ENCODE results near the gene GLTP. TPM values are rescaled to one million over a fixed set of nuclear protein-coding genes. Genes with fewer than 3 reads are reported as not detected.

The GLTP gene
- total and polyA plus RNA-seq, 2 of the 13 experiments (the other 11 are each of a cell fraction or from before 2014, with no cell fraction given) = 10.7 to 12.9 TPM

DNA sequence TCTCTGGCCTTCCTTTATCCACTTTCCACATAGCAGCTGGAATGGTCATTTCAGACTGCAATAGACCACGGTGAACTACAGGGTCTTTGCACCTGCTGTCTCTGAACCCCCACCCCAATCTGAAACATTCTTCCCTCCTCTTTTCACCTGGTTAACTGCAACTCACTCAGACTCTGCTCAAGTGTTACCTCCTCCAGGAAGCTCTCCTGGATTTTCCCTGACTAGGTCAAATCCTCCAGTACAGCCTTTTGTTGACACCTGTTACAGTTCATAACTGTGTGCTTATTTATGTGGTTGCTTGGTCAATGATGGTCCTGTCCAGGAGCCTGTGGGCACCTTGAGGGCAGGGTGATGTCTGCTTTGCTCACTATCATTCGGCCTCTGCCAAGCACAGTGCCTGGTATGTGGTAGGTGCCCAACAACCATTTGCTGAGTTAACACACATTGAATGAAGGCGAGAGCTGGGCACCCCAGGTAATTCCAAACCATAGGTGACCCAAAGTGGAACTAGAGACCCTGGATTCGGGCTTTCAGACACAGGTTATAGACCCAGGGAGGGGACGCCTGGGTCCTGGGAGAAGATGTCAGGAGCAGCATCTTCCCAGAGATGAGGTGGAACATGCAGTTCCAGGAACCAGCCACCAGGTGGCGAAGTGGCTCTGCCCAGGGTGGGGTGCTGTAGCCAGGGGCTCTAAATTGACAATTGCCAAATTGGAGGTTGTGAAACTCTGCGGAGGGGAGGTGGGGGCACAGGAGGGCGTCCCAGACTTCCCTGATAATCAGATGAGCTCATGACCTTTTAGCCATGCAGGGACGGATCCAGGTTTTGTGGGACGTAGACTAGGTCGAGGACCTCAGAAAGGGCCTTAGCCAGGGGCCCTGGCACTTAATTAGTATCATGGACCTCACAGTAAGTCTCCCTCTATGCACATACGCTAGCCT lies 75.2 kb downstream of the GLTP start:
- peak; percentile 79 for FAIRE-seq
- intact Hi-C loops (cut with micrococcal nuclease; ENCODE audit: unreplicated experiment) = loop anchor here (1.0 kb wide), 1 partner anchor 40 kb away; no protein-coding TSS in a partner anchor
- no peak overlapping the region for H2AFZ ChIP-seq (ENCODE audit: low read length)
- no peaks in the 10 kb centered on the region for H3K36me3 ChIP-seq (replicated peaks in 1 of 2; ENCODE audit: control insufficient read depth in 1 of 2, insufficient read depth in 2 of 2, low read length in 2 of 2)
- peak overlapping the region; percentile 43; the same call in 1 of the 2 replicates for H3K4me2 ChIP-seq (ENCODE audit: low read depth, low read length)
- H3K9ac ChIP-seq (ENCODE audit: insufficient read depth, low read depth, low read length) = no peak overlapping the region
- no peaks in the 10 kb centered on the region for H3K27me3 ChIP-seq (ENCODE audit: control insufficient read depth in 1 of 2, insufficient read depth in 2 of 2, low read length in 2 of 2)
- no peak overlapping the region; a peak in 1 of 6 replicates for H3K4me3 ChIP-seq (replicated peaks in 1 of 3; ENCODE audit: insufficient read depth in 1 of 3, low read depth in 2 of 3, low read length in 3 of 3)
- BruUV-seq (replicated peaks) = no TSS peak
- ChIA-PET CTCF (ENCODE audit: low intra/inter-chr PET ratio, low total read pairs) (interaction anchor here (0.7 to 4.3 kb wide), 3 partner anchors 40 to 94 kb away, joined by 3 to 61 read pairs (median 8); partner anchors contain the start of gene GLTP), POLR2A (no interaction called here)
- H3K4me1 ChIP-seq (ENCODE audit: insufficient read depth, low read length) = peaks cover 5% of the 10 kb centered on the region; the same call in 1 of the 2 replicates
- peak; percentile 84 for ATAC-seq
- DNase-seq (ENCODE audit: low spot score) = peak; percentile 45
- H3K79me2 ChIP-seq (ENCODE audit: insufficient read depth, low read length) = no peaks in the 10 kb centered on the region
- in situ Hi-C loops (cut with HindIII; ENCODE audit: extremely low pct_ligation_motif_present, low pct_unique_long_range_greater_than_20kb) = loop anchor here (5.0 kb wide), 1 partner anchor 37 kb away; no protein-coding TSS in a partner anchor
- WGBS (ENCODE audit: low lambda C conversion rate) = 26% methylated on average over 8 of the region's 12 CpGs
- no peak overlapping the region for H3K27ac ChIP-seq (ENCODE audit: extremely low read length, insufficient read depth, low read length)
- H4K20me1 ChIP-seq (ENCODE audit: insufficient read depth, low read length) = 0 out of 2 replicates have a peak, but pooled peaks cover 3% of the 10 kb centered on the region
- H3K9me3 ChIP-seq (ENCODE audit: low read length) = no peaks in the 10 kb centered on the region
- TF ChIP-seq, protein P1, sequence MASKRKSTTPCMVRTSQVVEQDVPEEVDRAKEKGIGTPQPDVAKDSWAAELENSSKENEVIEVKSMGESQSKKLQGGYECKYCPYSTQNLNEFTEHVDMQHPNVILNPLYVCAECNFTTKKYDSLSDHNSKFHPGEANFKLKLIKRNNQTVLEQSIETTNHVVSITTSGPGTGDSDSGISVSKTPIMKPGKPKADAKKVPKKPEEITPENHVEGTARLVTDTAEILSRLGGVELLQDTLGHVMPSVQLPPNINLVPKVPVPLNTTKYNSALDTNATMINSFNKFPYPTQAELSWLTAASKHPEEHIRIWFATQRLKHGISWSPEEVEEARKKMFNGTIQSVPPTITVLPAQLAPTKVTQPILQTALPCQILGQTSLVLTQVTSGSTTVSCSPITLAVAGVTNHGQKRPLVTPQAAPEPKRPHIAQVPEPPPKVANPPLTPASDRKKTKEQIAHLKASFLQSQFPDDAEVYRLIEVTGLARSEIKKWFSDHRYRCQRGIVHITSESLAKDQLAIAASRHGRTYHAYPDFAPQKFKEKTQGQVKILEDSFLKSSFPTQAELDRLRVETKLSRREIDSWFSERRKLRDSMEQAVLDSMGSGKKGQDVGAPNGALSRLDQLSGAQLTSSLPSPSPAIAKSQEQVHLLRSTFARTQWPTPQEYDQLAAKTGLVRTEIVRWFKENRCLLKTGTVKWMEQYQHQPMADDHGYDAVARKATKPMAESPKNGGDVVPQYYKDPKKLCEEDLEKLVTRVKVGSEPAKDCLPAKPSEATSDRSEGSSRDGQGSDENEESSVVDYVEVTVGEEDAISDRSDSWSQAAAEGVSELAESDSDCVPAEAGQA (IDR thresholded peaks at IDR 0.05; ENCODE audit: low read depth) = no peak
- TF ChIP-seq, protein P1 (CRISPR knock-in tag; IDR thresholded peaks at IDR 0.05; ENCODE audit: borderline replicate concordance) = no peak
- TF ChIP-seq EP300 (IDR thresholded peaks at IDR 0.05; ENCODE audit: low read depth in 2 of 2, low read length in 2 of 2) (no peak), EP300 (CRISPR knock-in tag; IDR thresholded peaks at IDR 0.05; ENCODE audit: borderline replicate concordance) (no peak), ZBTB21 (CRISPR knock-in tag; IDR thresholded peaks at IDR 0.05) (no peak), SP140L (CRISPR knock-in tag; IDR thresholded peaks at IDR 0.05; ENCODE audit: borderline replicate concordance) (no peak), SATB2 (CRISPR knock-in tag; IDR thresholded peaks at IDR 0.05) (no peak), NFIB (CRISPR knock-in tag; IDR thresholded peaks at IDR 0.05; ENCODE audit: borderline replicate concordance) (no peak), ZMYM3 (CRISPR knock-in tag; IDR thresholded peaks at IDR 0.05) (peak; percentile 35; the same call in 1 of the 2 replicates), SP4 (CRISPR knock-in tag; IDR thresholded peaks at IDR 0.05) (0 out of 2 replicates have a peak, but pooled peaks have one; percentile 23), CENPX (CRISPR knock-in tag; IDR thresholded peaks at IDR 0.05) (no peak), SMARCC2 (IDR thresholded peaks at IDR 0.05) (no peak), STAG1 (CRISPR knock-in tag; IDR thresholded peaks at IDR 0.05) (peak; percentile 91), ZNF776 (CRISPR knock-in tag; IDR thresholded peaks at IDR 0.05) (no peak), BRD4 (CRISPR knock-in tag; IDR thresholded peaks at IDR 0.05) (no peak), ZFX (CRISPR knock-in tag; IDR thresholded peaks at IDR 0.05; ENCODE audit: low read depth) (peak; percentile 38; the same call in 1 of the 2 replicates), GTF2F1 (IDR thresholded peaks at IDR 0.05; ENCODE audit: low read length) (no peak), ZBTB3 (CRISPR knock-in tag; IDR thresholded peaks at IDR 0.05; ENCODE audit: borderline replicate concordance, low read depth) (no peak), CEBPB (IDR thresholded peaks at IDR 0.05; ENCODE audit: borderline replicate concordance, low read depth, low read length) (peak; percentile 57; the same call in 1 of the 2 replicates)
